NAMALWA (cell line): ENCODE results near the gene ZBTB6.

Experiments used
- DNase-seq: peaks from one replicate; pipeline ENCODE4 v3.0.0-alpha.2; 2015; ENCODE audit warnings: low spot score

Gene ZBTB6

GRCh38 chr9:122912964-122913673 lies at the start of gene ZBTB6:
TSS of gene ZBTB6 (minus strand) at chr9:122913323. CDS start at chr9:122912072, 1,251 bp downstream.
- DNase-seq = peak; percentile 94

GRCh38 chr9:122961139-122961538 lies 48.0 kb upstream of the ZBTB6 start:
- DNase-seq = no peak

GRCh38 chr9:122955961-122956360 lies 42.8 kb upstream of the ZBTB6 start:
- no peak for DNase-seq

- DNase-seq = no peak
These were observed 41.1 kb upstream of the ZBTB6 start for GRCh38 chr9:122954253-122954691.

- no peak for DNase-seq
These were observed 37.9 kb upstream of the ZBTB6 start for GRCh38 chr9:122951056-122951455.

- DNase-seq = no peak
These were observed 37.1 kb upstream of the ZBTB6 start for GRCh38 chr9:122950263-122950662.

GRCh38 chr9:122949696-122950095 lies 36.6 kb upstream of the ZBTB6 start:
- DNase-seq = no peak

GRCh38 chr9:122948313-122948712 lies 35.2 kb upstream of the ZBTB6 start:
- no peak for DNase-seq

- no peak for DNase-seq
These were observed 33.4 kb upstream of the ZBTB6 start for GRCh38 chr9:122946461-122947005.

GRCh38 chr9:122944960-122945888 lies 32.1 kb upstream of the ZBTB6 start:
- no peak for DNase-seq

- no peak for DNase-seq
These were observed 28.6 kb upstream of the ZBTB6 start for GRCh38 chr9:122941582-122942234.

GRCh38 chr9:122940749-122941581 lies 27.8 kb upstream of the ZBTB6 start, which contains the start of gene RABGAP1:
TSS of gene RABGAP1 (plus strand) at chr9:122941020. CDS start at chr9:122957060, 16,040 bp downstream.
- peak; percentile 99 for DNase-seq

GRCh38 chr9:122940454-122940748 lies 27.3 kb upstream of the ZBTB6 start:
- DNase-seq = no peak

GRCh38 chr9:122939601-122940000 lies 26.5 kb upstream of the ZBTB6 start:
- no peak for DNase-seq

GRCh38 chr9:122936883-122937282 lies 23.8 kb upstream of the ZBTB6 start:
- DNase-seq = no peak

- no peak for DNase-seq
These were observed 23.3 kb upstream of the ZBTB6 start for GRCh38 chr9:122936464-122936863.

- peak; percentile 96 for DNase-seq
These were observed 18.4 kb upstream of the ZBTB6 start, which contains the start of gene ZBTB26 for GRCh38 chr9:122931226-122932121. TSS of gene ZBTB26 (minus strand) at chr9:122931512. CDS start at chr9:122919934, 11,578 bp downstream.

- DNase-seq = peak; percentile 77
These were observed 17.6 kb upstream of the ZBTB6 start for GRCh38 chr9:122930541-122931225.

GRCh38 chr9:122929796-122930354 lies 16.8 kb upstream of the ZBTB6 start:
- DNase-seq = no peak
